ENCODE data around the gene KRTAP10-11.

GRCh38 chr21:44616591-44616926 lies 29.7 kb upstream of the KRTAP10-11 start:
- TF ChIP-seq GATA3 (IDR thresholded peaks at IDR 0.05; ENCODE audit: low read depth, low read length) (no peak), GATA2 (IDR thresholded peaks at IDR 0.05; ENCODE audit: low read depth, low read length) (no peak)

Measured in SH-SY5Y (cell line).